SK-N-SH treated with all-trans-retinoic acid at 6 μM for 48 hours (cell line): ENCODE data around the gene FGF10.

Experiments
- CREB5 ChIP-seq: fragments of 250-450 bp; sonication (Bioruptor Pico); IDR thresholded peaks from 2 replicates; pipeline ENCODE4 v1.5.1; 2020; ENCODE audit warnings: low read depth, mild to moderate bottlenecking, moderate library complexity
- PATZ1 ChIP-seq: fragments of 250-450 bp; sonication (Bioruptor Pico); IDR thresholded peaks from 2 replicates; pipeline ENCODE4 v1.8.0; 2020; ENCODE audit warnings: mild to moderate bottlenecking, moderate library complexity, borderline replicate concordance
- ZFP3 ChIP-seq: fragments of 250-450 bp; sonication (Bioruptor Pico); IDR thresholded peaks from 2 replicates; pipeline ENCODE4 v1.5.0; 2020; ENCODE audit warnings: mild to moderate bottlenecking, moderate library complexity

- no peak for TF ChIP-seq PATZ1 (CRISPR knock-in tag)
- no peak for TF ChIP-seq CREB5 (CRISPR knock-in tag)
- no peak for TF ChIP-seq ZFP3
These were observed 23.9 kb downstream of the FGF10 start for GRCh38 chr5:44365345-44365744.
